GM21381 (cell line): ENCODE measurements around the gene CCDC146.
"Not testable (repeated sequence)": the region's sequence is repeated elsewhere in the genome, so short reads cannot be mapped to it uniquely, and the experiment has no call there.

Experiments used
- ATAC-seq: cut with Tn5 transposase; IDR thresholded peaks from one replicate; pipeline ENCODE4 v1.9.1; 2021; ENCODE audit warnings: mild to moderate bottlenecking, moderate library complexity; ENCODE audit not compliant: unreplicated experiment

The CCDC146 gene

DNA sequence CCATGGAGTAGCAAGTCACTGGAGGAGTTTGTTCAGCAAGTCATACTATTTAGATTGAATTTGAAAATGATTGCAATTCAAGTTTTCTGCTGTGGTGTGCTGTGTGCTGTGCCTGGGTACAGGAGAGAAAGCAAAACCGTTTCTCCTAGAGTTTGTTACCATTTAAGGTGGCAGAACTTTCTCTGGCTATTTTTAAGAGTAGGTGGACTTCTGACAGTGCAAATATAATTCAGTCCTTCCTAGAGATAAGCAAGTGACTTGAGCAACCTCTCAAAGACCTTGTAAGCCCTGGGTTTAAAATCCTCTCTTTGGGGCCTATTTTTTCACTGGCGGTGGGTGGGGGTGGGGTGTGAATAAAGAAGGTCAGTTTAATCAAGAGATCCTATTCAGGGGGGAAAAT lies 120.1 kb downstream of the CCDC146 start:
- ATAC-seq: no peak

DNA sequence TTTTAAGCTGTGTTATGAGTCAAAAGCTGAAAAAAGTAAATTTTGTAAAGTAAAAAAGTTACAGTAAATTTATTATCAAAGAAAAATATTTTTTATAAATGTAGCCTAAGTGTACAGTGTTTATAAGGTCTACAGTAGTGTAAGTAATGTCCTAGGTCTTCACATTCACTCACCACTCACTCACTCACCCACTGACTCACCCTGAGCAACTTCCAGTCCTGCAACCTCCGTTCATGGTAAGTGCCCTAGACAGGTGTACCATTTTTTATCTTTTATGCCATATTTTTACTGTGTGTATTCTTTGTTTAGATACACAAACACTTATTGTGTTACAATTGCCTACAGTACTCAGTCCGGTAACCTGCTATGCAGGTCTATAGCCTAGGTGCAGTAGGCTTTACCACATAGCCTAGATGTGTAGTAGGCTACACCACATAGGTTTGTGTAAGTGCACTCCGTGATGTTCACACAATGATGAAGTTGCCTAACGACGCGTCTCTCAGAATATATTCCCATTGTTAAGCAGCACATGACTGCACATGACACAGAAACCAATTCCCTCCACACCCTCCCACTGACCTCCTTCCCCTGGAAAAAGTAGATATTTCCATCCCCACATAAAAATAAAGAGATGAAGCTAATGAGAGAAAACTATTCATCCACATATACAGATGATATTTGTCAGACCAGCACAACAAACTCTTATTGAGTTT lies 122.0 kb downstream of the CCDC146 start:
- no peak for ATAC-seq

- no peak for ATAC-seq
These were observed 122.8 kb downstream of the CCDC146 start for GRCh38 chr7:77245015-77245755.

GRCh38 chr7:77246026-77246640 lies 123.7 kb downstream of the CCDC146 start:
- ATAC-seq: no peak

GRCh38 chr7:77247206-77247850 lies 124.9 kb downstream of the CCDC146 start:
- ATAC-seq: peak; percentile 81

DNA sequence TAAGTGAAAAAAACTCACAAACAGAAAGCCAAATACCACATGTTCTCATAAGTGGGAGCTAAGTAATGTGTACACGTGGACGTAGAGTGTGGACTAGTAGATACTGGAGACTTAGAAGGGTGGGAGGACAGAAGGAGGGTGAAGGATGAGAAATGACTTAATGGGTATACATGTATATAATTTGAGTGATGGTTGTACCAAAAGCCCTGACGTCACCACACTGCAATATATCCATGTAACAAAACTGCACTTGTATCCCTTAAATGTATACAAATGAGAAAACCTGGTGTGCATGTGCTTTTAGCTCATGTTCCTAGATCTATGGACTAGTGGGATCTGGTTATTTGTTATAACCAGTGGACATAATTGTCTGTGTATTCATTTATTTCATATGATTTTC lies 125.7 kb downstream of the CCDC146 start:
- ATAC-seq: no peak

- no peak for ATAC-seq
These were observed 130.1 kb downstream of the CCDC146 start for GRCh38 chr7:77252506-77252905.

- ATAC-seq: no peak
These were observed 130.7 kb downstream of the CCDC146 start for GRCh38 chr7:77253151-77253550.

DNA sequence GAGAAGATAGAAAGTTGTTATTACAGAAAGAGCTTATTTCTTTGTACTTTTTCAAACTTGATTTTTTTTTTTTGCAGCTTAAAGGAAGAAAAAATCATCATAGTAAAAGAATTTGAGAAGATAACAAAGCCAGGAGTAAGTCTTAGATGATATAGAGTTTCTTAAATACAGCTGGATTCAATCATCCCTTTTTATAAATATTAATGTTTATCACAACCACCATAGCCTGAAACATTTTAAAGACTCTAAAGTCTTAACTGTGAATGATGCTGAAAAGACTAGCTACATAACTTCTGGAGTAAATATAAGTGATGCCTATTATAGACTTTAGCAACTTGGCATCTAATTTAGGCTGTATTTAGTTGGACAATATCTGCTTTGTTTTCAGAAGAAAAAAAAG lies 132.0 kb downstream of the CCDC146 start:
- no peak for ATAC-seq

GRCh38 chr7:77254915-77255314 lies 132.5 kb downstream of the CCDC146 start:
- ATAC-seq: no peak

DNA sequence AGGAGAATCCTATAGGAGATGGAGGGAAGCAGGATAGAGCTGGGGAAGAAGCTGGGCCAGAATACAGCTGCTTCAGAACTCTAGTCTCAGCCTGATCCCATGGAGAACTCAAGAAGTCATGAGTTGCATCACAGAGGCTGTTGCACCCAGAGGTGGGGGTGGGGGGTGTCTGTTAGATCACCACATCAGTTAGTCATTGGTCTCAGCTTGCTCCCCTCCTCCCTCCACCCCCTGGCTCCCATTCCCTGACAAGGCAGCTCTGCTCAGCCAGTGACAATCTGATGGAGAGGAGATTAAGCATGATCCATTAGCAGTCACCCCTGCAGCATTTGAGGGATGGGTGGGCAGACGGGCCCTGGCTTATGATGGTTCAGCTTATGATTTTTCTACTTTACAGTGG lies 135.6 kb downstream of the CCDC146 start:
- no peak for ATAC-seq

DNA sequence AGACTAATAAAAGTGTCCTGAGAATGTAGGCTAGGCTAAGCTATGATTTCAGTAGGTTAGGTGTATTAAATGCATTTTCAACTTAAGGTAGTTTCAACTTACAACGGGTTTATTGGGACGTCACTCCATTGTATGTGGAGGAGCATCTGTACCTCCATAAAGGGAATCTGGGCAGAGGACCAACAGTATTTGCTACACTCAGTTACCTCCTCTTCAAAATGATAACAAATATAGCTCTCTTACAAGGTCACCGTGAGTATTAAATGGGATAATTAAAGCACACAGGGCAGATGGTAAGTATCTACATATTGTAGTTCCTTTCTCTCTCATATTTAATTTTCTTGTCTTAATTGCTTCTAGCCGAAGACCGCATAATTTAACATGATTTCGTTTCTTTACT lies 136.2 kb downstream of the CCDC146 start:
- ATAC-seq: no peak

GRCh38 chr7:77262316-77262715 lies 139.9 kb downstream of the CCDC146 start:
- ATAC-seq: no peak

- ATAC-seq: no peak
These were observed 143.3 kb downstream of the CCDC146 start for GRCh38 chr7:77265666-77266065.

DNA sequence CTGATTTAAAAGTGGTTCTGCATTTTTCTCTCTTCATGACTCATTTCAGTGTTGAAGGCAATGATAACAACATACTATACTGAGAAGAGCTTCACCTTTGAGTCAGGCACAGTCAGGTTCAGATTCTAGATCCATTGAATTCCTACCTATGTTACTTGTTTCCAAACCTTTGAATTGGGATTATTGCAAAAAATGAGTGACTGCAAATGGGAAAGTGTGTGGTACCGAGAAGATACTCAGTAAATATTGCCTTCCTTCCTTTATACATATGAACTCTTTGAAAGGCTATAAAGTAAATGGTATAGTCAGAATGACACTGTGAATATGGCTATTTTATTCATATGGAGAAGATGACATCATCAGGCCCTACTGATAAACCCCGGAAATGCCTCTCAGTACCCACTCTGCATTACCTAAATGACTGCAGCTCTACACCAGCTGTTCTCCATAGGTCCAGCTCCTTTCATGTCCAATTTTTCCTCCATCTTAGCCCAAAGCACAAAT lies 143.9 kb downstream of the CCDC146 start:
- ATAC-seq: peak; percentile 70

- peak; percentile 68 for ATAC-seq
These were observed 147.1 kb downstream of the CCDC146 start for GRCh38 chr7:77269360-77270093.

GRCh38 chr7:77270094-77270480 lies 147.7 kb downstream of the CCDC146 start:
- ATAC-seq: no peak

- ATAC-seq: no peak
These were observed 149.4 kb downstream of the CCDC146 start for GRCh38 chr7:77271766-77272165.

GRCh38 chr7:77275663-77276062 lies 153.2 kb downstream of the CCDC146 start:
- not testable (repeated sequence) for ATAC-seq

- ATAC-seq: no peak
These were observed 153.7 kb downstream of the CCDC146 start for GRCh38 chr7:77276120-77276519.
